Glomerular visceral epithelial cell (primary cell): ENCODE results near the gene AFAP1L1.
A peak's percentile ranks its signal among the peaks of the same experiment; 100 is the strongest.
"Not testable (repeated sequence)": the region's sequence is repeated elsewhere in the genome, so short reads cannot be mapped to it uniquely, and the experiment has no call there.

Experiments
- DNase-seq: peaks from one replicate; pipeline ENCODE4 v3.0.0-alpha.2; 2016; ENCODE audit errors: extremely low spot score

The AFAP1L1 gene

GRCh38 chr5:149261246-149261645, 10.4 kb upstream of the AFAP1L1 start:
- DNase-seq, result no peak

GRCh38 chr5:149262315-149262714, 9.3 kb upstream of the AFAP1L1 start:
- peak; percentile 19 for DNase-seq

DNA sequence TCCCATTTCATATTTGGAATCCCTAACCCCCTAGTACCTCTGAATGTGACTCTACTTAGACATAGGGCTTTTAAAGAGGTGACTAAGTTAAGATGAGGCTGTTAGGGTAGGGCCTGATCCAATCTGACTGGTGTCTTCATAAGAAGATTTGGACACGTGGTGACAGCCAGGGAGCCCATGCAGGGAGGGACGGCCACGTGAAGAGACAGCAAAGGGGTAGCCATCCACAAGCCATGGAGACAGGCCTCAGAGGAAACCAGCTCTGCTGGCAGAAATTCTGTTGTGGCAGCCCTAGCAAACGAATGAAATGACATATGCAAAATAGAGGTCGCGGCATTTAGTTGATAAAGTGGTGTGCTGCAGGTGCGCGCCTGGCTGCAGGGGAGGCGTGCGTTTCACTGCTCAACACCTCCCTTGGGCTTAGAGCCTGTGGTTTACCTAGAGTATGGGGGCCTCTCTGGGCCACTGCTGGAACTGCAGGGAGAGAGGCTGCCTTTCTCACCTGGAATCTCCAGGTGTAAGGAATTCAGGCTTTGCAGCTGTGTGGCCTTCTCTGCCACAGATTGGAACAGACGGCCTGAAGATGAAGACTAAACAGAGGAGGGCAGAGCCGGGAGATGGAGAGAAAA, 7.1 kb upstream of the AFAP1L1 start:
- peak; percentile 43 for DNase-seq

- no peak for DNase-seq
Observed at GRCh38 chr5:149265068-149265465, 6.6 kb upstream of the AFAP1L1 start.

DNA sequence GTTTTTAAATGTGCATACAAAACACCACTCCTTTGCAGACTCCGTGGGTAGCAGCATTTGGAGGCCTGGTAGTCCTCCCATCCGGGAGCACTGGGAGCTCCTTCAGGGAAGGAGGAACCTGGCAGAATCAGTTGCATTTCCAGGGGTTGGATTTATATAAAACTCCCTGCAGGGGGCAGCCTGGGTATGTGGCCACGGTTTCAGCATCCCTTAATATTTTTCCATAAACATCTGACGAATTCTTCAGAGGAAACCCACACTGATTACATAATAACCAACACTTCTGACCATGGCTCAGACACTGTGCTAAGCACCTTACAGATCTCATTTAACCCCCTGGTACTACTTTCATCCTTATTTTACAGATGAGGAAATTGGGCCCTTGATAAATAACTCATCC, 6.1 kb upstream of the AFAP1L1 start:
- peak; percentile 53 for DNase-seq

DNA sequence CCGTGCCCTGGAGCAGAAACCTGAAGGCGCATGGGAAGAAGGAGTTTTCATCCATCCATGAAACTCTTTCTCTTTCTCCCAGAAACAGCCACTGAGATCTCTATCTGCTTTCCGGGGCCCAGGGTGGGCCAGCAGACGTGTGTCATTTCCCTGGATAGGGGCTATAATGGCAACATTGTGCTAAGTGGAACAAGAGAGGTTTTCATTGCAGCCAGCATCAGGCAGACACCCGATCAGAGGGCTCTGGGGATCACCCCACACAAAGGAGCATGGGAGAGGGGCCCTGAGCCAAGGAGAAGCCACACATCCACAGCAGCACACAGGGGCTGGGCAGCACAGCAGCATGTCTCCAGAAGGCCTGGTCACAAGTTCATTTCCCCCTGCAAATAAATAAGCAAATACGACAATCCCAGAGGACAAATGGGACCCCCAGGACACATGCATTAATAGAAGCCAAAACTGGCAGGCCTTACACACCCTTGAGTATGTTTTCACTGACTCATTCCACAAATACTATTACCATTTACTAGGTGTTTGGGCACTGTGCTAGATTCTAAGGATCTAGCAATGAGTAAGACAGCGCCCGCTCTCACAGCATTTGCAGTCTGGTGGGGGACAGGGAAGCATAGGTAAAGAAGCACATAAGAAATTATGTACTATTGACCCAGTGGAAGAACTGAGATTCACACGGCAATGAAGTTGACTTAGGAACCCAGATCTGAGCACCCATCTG, 4.3 kb upstream of the AFAP1L1 start:
- no peak for DNase-seq

DNA sequence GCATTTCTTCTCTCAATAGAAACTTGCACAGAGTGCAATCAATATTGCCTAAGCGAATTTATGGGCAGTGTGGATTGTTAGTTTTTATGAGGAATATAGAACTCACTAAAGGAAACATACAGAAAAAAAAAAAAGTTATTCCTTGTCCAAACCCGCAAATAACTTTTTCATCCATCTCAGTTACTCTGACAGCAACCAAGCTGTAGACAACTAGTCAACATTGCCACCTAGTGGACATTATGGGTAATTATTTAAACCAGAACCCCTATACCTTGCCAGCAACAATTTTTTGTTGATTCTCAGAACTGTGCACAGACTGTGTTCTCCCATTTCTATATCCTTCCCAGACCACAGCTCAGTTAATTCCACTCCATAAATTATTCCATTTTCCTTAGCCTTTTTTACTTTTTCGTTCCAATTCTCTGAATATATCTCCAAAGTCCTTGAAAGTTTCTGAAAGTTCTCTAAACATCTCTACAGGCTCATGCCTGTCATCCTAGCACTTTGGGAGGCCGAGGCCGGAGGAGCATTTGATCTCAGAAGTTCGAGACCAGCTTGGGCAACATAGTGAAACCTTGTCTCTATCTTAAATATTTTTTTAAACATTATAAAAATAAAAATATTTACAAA, 2.6 kb upstream of the AFAP1L1 start:
- peak; percentile 68 for DNase-seq

DNA sequence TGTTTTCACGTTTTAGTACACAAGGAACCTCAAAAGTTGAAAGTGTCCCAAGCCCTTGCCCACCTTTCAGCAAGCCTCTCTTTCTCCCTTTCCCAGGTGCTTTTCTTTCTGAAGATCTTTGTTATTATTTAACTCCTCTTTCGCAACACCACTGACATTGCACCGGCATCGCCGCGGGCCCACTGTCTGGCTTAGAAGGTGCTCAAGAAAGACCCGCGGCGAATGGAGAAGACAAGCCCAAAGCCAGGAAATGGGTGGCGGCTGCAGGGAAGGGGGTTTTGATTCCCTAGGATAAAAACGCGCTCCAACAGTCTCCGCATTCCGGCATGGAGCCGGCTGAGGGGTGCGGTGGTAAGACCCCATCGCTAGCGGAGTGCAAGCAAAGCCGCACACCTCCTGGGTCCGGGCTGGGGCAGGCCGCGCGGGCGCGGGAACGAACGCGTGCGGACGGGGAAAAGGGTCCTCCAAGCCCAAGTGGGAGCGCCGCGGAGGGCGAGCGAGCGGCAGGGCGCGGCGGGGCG, 404 bp upstream of the AFAP1L1 start:
- DNase-seq, result peak; percentile 33

DNA sequence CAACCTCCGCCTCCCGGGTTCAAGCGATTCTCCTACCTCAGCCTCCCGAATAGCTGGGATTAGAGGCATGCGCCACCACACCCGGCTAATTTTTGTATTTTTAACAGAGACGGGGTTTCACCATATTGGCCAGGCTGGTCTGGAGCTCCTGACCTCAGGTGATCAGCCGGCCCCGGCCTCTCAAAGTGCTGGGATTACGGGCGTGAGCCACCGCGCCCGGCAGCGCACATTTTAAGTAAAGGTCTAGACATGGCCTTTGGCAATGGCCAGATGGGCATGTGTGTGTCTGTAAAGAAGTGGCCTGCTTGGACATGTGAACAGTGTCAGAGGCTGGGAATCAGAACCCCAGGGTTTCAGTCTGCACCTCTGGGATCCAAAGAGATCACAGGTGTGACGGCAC, 1.1 kb downstream of the AFAP1L1 start:
- DNase-seq, result not testable (repeated sequence)

GRCh38 chr5:149273237-149273636, 1.6 kb downstream of the AFAP1L1 start:
- no peak for DNase-seq

DNA sequence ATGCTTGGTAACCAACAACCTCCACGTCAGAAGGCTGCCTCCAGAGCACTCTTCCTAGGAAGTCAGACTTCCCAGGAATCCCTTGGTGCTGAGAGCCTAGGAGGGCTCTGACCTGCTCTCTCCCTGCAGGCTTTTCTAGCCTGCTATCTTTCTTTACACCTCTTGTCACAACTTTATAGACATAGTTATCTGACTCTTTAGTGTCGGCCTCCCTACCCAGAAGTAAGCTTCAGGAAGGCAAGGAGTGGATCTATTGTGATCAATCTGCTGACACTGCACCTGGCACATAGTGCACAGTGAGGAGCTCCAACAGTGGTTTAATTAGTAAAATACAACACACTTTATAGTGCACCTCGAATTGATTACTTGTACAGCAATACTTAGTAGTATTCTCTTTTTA, 2.3 kb downstream of the AFAP1L1 start:
- no peak for DNase-seq

DNA sequence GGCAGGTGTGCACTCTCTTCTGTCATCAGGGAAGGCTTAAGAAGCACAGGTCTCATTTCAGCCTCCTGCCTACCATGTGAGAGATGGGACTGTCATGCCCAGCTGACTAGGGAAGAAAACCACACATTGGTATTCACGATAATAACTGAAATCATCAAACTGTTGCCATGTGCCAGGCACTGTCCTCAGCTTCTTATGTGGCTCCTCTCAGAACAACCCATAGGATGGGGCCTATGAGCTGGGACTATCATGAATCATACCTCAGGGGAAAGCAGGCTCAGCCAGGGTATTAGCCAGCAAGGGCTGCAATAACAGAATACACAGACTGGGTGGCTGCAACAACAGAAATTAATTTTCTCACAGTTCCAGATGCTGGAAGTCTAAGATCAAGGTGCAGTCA, 3.3 kb downstream of the AFAP1L1 start:
- peak; percentile 34 for DNase-seq

DNA sequence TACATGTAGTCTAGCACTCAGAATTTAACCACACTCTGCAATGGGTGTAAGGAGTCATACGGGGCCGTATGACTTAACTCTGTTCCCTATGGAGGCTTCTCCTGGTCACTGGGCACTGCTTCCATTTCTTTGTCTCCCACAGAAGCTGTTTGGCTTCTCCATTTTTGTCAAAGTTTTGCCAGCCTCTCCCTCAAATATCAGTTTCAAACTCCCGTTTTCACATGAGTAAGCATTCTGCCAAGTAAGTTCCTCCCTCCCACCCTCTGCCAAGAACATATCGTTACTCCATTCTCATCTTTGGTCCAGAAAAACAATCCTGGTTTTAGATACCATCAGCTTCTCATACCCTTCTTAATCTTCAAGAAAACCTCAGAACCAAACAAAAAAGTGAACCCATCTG, 6.1 kb downstream of the AFAP1L1 start:
- no peak for DNase-seq

DNA sequence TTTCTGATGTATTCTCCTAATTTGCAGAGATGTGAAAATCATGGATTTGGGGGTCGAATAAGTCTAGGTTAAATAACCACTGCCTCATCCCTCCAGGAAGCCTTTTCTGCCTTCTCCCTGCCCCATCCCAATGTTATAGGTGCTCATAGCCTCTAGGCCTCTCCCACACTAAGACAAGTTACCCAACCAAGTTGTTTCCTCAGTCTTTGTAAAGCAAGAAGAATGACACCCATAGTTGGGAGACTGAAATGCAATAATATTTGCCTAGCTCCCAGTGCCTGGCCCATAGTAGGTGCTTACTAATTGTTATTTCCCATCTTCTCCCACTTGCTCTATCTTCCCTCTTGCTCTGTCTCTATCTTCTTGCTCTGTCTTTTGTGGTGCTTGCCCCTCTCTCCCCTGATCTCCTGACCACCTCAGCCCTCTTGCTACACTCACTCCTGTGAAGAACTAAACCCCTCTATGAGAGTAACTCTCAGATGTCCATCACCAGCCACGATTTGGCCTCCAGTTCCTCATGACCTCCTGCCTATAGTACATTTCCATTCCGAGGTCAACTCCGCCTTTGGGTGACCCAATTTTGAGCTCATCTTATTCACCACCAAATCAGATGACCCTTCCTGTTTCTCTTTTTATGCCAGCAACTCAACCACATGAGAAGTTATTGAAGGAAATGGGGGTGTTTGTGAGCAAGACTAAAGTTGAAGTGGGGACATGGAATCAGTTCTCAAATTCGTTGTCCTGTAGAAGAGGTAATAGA, 7.0 kb downstream of the AFAP1L1 start:
- DNase-seq, result no peak

DNA sequence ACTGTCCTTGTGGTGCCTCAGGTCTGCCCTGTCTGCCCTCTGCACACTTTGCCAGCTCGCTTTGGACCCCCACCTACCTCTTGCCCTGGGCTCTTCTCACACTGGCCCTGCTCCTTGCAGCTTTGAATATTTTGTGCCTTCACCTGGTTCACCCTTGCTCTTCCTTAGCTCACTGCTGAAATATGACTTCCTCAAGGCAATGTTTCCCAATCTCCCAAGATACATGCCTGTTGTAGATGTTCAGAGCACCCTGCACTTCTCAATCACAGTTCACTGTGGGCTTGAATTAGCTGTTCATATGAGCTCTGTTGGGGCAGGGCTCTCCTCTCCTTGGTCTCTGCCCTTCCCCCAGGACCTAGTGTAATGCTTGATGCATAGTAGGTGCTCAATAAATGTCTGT, 8.0 kb downstream of the AFAP1L1 start:
- no peak for DNase-seq

- DNase-seq, result no peak
Observed at GRCh38 chr5:149280124-149280523, 8.5 kb downstream of the AFAP1L1 start.

- DNase-seq, result no peak
Observed at GRCh38 chr5:149280802-149281201, 9.1 kb downstream of the AFAP1L1 start.

- no peak for DNase-seq
Observed at GRCh38 chr5:149282027-149282965, 10.6 kb downstream of the AFAP1L1 start.

DNA sequence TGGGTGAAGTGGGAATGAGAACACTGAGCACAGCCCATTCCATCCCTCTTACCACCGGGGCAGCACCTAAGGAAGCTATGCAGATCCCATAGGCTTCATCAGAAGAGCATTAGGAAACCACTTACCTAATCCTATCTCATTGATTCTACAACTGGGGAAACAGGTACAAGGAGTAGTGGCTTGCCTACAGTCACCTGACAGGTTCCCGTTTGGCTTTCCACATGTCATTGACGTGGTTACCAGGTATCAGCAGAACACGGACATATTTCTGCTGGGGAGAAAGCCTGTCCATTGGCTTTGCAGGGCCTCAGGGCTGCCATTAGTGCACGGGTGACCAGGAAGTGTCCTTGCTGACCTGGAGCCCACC, 11.3 kb downstream of the AFAP1L1 start:
- DNase-seq, result no peak

DNA sequence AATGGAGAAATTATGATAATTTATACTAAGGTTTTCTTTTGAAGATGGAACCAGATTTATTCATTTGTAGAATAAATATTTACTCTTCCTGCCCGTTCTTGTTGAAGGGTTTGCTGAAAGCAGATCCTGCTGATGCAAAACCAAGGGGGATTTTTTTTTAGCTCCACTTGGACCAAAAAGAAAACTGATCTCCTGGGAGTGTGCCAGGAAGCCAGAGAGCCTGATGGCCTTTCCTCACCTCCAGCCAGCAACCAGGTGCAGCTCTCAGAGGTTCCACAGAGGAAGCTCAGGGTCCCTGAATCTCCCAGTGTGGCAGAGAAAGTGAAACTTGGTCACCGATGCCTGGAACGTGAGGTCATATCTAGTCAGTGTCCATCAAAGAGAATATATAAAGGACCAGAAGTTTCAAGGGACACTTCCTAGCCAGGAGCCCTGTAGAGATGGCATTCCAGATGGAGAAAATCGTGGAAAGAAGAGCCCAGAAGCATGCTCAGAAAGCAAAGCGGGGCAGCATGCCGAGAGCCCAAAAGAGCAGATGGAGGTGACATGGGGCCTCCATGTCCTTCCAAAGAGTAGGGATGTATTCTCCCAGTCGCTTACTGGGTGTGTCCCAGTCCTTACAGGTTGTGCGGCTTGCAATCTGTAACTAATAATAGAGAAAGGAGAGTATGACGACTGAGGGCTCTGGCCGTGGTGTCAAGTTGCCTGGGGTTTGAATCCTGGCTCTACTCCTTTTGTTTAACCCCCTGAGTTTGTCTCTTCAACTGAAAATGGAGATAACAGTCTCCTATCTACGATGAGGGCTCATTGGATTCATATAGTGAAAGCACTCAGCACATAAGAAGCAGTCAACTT, 12.2 kb downstream of the AFAP1L1 start:
- no peak for DNase-seq
